Activated CD4-positive, alpha-beta T cell treated with anti-CD3 and anti-CD28 coated beads, Interleukin-2, amount 50 U/mL, for 4 hours (primary cell): Measurements from ENCODE around the gene FBXL7.

ENCODE experiments used
- DNase-seq, 2 experiments: peaks; one replicate each; pipeline ENCODE4 v3.0.0-alpha.2; 2020

The FBXL7 gene

DNA sequence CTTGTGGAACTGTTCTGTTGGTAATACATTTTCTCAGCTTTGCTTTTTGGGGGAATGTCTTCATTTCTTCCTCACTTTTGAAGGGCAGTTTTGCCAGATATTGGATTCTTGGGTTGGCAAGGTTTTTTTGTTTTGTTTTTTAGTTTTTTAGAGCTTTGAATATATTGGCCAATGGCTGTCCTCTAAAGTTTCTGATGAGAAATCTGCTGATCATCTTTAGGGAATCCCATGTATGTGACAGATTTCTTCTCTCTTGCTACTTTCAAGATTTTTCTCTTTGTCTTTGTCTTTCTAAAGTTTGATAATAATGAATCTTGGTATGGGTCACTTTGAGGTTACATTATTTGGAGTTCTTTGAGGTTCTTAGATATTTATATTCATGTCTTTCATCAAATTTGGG lies 227.4 kb downstream of the FBXL7 start:
- no peak for DNase-seq

- no peak for DNase-seq
Measured at GRCh38 chr5:15728811-15729210, 228.8 kb downstream of the FBXL7 start.

- DNase-seq, result no peak
Measured at GRCh38 chr5:15731699-15732098, 231.7 kb downstream of the FBXL7 start.

DNA sequence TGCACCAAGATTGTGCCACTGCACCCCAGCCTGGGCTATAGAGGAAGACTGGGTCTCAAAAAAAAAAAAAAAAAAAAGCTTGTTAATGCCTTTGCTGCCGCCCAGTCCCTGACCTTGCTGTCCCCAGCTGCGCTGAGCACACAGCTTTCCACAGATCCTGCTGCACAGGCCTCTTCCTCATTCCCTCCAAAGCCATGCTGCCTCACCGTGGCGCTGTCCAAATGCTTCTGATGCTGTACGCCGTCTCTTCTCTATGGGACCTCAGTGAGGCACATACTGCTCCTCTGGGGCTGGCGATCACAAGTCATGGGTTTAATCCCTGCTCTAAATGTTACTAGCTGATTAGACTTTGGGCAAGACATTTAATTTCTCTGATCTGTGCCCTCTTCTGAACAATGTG lies 234.1 kb downstream of the FBXL7 start:
- DNase-seq, result no peak

- no peak for DNase-seq
Measured at GRCh38 chr5:15737036-15737821, 237.2 kb downstream of the FBXL7 start.

GRCh38 chr5:15737871-15738664 lies 238.1 kb downstream of the FBXL7 start:
- DNase-seq, result no peak

DNA sequence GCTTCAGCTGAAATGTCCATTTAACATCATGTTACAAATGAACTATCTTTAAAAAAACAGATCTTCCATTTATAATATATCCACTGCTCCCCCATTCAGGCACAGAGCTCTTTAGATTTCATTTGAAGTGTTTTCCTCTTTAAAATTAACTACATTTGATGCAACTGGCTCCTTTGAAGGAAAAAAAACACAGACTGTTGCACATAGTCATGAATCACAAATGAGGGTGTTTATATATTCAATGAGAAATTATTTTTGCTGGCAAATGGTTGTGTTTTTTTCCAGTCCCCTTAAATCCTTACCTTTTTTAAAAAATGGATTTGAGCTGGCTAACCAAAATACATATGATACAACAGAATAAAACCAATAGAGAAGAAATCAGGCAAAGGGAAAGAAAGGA lies 240.4 kb downstream of the FBXL7 start:
- DNase-seq, result no peak

DNA sequence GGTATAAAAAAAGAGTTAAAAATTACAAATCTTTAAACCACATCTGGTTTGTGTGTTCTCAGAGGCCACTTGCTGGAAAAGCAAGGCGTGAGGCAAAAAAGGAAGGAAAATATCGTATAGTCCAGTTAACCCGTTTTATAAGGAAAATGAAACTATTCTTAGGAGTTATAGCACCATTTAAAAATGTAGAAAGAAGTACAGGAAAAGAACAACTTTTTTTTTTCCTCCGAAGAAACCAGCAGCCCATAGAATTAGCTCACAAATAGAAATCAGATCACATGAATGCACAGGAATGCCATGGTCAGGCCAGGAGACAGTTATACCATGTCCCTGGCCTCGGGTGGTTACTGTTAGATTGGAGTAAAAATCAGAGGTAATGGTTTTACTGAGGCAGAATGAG lies 241.6 kb downstream of the FBXL7 start:
- DNase-seq, result no peak

DNA sequence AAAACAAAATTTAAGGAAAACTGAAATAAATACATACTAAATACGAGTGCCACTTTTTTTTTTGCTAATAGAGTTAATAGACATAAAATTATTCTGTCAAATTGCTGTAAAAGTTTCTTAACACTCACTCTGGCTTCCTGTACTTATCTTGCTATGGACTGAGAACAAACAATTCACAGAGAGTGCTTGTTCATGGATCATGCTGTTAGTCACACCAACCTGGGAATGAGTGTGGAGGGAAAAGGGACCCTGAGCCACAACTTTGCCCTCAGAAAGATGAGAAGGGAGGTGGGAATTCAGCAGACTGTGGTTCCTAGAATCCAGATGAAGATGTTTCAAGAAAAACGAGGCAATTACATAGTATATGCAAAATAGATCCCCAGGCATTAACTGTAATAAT lies 246.9 kb downstream of the FBXL7 start:
- DNase-seq, result no peak

DNA sequence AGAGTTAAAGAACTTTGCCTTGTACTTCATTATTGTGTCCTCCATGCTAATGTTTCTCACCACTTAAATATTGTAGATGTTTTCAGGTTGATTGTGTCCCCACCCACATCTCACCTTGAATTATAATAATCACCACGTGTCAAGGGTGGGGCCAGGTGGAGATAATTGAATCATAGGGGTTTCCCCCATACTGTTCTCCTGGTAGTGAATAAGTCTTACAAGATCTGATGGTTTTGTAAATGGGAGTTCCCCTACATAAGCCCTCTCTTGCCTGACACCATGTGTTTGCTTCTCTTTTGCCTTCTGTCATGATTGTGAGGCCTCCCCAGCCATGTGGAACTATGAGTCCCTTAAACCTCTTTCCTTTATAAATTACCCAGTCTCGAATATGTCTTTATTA lies 248.3 kb downstream of the FBXL7 start:
- no peak for DNase-seq

DNA sequence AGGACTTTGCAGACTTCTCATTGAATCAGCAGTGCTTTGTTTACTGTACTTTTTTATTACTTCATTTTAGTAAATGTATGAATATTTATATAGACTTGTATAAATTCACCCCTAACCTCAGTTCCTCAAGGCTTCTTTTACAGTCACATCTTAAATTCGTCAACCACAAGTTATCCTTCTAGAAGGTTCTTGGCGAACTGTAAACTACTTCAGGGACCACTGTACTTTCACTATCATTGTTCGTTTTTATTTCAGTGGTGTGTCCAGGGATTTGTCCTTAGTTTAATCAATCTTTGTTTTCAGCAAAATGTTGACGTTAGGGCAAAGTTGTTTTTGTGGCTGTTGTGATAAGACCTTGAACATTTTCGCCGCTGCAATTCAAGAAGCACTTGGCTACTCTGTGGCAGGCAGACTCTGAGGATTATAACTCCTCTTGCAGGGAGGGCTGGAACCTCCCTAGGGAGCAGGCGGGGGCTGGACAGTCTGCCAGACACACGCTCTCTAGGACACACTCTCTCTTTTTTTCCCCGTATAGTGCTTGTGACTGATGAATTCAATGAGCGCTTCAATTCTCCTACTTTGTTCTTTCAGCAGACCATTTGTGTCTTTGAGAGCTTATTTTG lies 252.8 kb downstream of the FBXL7 start:
- DNase-seq, result no peak

DNA sequence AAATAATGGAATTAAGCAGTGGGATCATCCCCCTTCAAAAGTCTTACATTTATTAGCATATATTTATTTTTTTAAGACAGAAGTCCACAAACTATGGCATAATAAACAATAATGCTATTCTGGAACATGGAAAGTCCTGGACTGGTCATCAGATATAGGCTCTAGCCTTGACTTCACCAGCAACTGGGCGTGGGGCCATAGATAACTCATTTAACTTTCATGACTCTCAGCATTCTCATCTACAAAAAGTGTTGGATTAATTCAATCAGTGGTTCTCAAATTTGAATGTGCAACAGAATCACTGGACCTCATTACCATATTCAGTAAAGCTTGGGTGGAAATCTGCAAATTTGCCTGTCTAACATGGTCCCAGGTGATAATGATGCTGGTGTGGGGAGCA lies 253.8 kb downstream of the FBXL7 start:
- DNase-seq, result no peak

DNA sequence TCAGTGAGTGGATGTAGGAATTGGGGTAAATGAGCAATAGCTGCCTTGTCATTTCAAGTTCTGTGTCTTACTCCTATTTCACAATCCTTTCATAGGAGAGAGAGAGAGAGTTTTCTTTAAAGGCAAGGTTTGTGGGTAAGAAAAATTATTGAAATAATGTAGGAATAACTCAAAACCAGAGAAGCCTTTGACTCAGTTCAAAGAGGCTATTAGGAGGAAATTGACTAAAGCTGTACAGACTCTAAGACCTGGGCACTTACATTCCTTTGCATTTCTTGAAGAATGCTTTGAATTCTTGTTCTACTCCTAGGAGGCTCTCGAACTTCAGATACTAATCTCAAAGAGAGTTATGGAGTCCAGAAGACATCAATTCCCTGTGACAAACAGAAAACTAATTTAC lies 257.1 kb downstream of the FBXL7 start:
- no peak for DNase-seq

DNA sequence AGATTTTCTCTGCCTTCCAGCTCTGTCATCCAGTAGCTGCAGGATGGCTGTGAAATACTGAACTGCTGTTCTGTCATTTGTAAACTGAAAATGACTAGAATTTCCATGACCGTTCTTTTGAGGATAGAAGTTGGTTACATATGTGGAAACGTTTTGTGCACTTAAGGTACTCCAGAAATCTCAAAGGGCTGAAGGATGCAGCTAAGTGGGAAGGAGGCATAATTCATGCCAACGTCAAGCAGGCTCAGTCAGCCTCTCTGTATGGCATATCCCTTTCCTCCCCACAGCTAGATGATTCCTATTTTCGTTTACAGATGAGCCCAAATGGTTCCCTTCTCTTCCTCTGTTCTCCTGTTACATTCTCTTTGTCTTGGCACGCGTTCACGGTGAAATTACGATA lies 257.6 kb downstream of the FBXL7 start:
- no peak for DNase-seq

GRCh38 chr5:15762668-15763067 lies 262.7 kb downstream of the FBXL7 start:
- no peak for DNase-seq

DNA sequence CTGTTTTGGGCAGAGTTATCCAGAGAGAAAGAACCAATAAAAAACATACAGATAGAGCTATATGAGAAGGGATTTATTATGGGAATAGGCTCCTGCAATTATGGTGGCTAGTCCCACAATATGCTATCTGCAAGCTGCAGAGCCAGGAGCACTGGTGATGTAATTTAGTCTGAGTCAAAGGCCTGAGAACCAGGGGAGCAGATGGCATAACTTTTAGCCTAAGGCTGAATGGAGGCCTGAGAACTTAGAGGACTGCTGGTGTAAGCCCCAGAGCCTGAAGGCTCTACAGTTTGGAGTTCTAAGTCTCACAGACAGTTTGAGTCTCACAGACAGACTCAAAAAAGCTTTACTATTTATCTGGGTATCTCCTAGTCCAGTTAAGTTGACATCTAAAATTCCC lies 263.8 kb downstream of the FBXL7 start:
- DNase-seq, result no peak

DNA sequence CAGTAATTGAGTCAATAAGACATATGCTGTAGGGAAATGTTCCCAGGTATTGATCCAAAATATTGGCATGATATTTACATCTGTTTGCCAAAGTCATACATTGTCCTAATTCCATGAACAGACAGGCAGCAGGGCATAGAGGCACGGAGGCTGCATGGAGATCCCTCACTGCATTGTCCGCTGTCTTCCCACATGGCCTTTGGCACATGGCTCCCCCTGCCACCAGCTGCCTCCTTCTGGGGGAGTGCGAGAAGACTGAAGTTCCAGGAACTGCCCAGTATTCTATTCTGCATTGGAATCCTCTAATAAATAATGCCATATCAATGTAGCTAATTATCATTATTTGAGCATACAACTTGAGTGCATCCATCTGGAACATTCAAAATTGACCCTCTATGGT lies 269.0 kb downstream of the FBXL7 start:
- no peak for DNase-seq

DNA sequence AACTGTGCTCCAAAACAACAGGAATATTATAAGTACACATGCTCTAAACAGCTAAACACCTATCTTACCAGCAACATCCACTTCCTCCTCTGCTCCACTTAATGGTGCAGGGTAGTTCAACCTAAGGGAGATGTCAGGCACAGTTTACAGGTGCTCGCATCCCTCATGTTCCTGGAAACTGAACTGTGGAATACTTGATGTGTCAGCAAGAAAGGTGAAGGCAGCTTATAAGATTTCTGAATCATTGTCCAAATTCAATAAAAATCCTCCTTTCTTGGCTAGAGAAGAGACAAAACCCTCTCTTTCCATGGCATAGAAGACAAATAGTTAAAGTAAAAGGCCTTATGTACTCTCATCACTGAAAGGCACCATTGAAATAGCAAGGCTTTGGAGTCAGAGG lies 272.2 kb downstream of the FBXL7 start:
- DNase-seq, result no peak

- DNase-seq, result no peak
Measured at GRCh38 chr5:15774632-15775031, 274.7 kb downstream of the FBXL7 start.

DNA sequence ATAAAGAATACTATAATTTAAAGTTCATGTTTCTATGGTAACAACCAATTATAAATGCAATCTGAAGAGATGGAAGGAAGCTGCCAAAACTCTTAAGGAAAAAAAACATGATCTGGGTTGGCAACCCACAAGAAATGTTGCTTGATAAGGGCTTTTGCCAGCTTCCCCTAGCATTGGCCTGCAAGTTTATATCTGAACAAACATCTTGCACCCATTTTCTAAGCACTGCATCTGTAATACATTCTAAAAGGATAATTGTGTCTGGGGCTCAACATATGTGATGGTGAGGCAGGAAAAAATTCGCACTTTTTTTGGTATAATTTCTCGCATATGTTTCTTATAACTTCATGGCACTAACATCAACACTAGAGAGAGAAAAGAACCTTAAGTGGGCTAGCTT lies 276.4 kb downstream of the FBXL7 start:
- no peak for DNase-seq

GRCh38 chr5:15783734-15784133 lies 283.8 kb downstream of the FBXL7 start:
- no peak for DNase-seq

DNA sequence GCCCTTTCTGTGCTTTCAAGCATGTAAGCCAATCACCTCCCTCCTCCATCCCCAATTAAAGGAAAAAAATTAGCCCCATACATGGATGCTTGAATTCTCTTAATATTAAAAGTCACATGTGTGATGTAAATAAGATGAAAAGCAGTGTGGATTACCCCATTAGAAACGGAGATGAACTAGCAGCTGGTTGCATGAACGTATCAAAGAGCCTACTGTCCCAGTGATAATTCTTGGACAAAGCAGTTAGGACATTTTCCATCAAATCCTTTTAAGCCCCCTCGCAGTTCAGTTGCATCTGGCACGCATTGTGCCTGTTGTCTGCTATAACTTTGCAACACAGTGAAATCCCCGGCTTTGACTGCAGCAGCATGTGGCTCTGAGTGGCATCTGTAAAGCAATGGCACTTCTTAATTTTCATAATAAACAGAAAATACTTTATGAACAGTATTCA lies 285.6 kb downstream of the FBXL7 start:
- DNase-seq, result no peak

DNA sequence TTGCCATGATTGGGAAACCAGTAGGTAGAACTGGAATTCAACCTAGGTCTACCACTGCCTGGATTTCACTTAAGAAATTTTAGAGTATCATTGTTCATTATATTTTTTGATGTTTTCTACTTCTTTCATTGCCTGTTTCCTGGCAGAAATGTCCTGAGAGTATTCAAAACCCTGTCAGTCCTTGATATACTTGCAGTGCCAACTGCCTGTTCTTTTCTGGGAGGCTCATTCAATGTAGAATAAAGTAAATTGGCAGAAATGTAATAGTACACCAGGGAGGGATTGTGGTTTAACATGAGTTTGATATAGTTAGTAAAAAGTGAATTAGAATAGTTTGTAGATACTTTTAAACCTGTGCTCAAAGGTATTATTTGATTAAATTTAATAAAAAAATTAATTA lies 286.3 kb downstream of the FBXL7 start:
- DNase-seq, result no peak

DNA sequence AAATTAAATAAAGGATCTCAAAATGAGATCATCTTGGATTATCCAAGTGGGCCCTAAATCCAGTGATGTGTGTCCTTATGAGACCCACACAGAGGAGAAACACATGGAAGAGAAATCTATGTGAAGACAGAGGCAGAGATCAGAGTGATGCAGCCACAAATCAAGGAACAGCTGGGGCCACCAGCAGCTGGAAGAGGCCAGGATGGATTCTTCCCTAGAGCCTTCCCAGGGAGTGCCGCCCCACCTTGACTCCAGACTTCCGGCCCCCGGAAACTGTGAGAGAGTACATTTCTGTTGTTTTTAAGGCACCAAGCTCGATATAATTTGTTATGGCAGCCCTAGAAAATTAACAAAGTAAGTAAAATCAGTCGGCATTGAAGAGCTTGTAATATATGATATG lies 286.9 kb downstream of the FBXL7 start:
- DNase-seq, result no peak
